ENCODE results near the gene PPP1R14C.

PPP1R14C gene

GRCh38 chr6:150099953-150100352 lies 42.9 kb upstream of the PPP1R14C start:
- no peak for DNase-seq
- Histone ChIP-seq H3K9ac (ENCODE audit: low read length) (no peak overlapping the region), H2AFZ (ENCODE audit: low read depth, low read length) (no peak overlapping the region), H3K18ac (ENCODE audit: low read depth in 1 of 2, low read length in 2 of 2) (no peak overlapping the region), H3K79me1 (replicated peaks; ENCODE audit: low read length, poor library complexity, severe bottlenecking) (no peaks in the 10 kb centered on the region), H4K91ac (ENCODE audit: low read length) (no peak overlapping the region), H3K4me2 (ENCODE audit: low read length, poor library complexity, severe bottlenecking) (no peak overlapping the region), H2AK5ac (ENCODE audit: low read length, severe bottlenecking) (no peak overlapping the region), H3K4me1 (ENCODE audit: control insufficient read depth, insufficient read depth, low read depth, low read length) (no peaks in the 10 kb centered on the region), H2BK120ac (ENCODE audit: low read depth, low read length) (no peak overlapping the region), H2BK5ac (ENCODE audit: low read depth, low read length, poor library complexity, severe bottlenecking) (no peak overlapping the region), H3K23ac (ENCODE audit: low read length in 2 of 2) (no peak overlapping the region), H3K4me3 (ENCODE audit: insufficient read depth in 1 of 2, low read depth in 1 of 2, low read length in 2 of 2) (no peak overlapping the region), H4K8ac (ENCODE audit: low read length) (no peak overlapping the region), H3K9me3 (ENCODE audit: control insufficient read depth, low read length) (no peaks in the 10 kb centered on the region), H2BK15ac (ENCODE audit: low read depth, poor library complexity, severe bottlenecking) (no peak overlapping the region), H3K27ac (ENCODE audit: low read length, poor library complexity, severe bottlenecking) (no peak overlapping the region), H3K14ac (ENCODE audit: low read length in 2 of 2) (no peak overlapping the region), H3K36me3 (ENCODE audit: control insufficient read depth in 1 of 2, insufficient read depth in 2 of 2, low read depth in 1 of 2, low read length in 2 of 2) (no peaks in the 10 kb centered on the region), H3K27me3 (ENCODE audit: control insufficient read depth in 1 of 2, insufficient read depth in 1 of 2, low read length in 2 of 2) (peaks cover 26 to 41% of the 10 kb centered on the region in 2 experiments), H2BK12ac (ENCODE audit: low read length in 2 of 2) (no peak overlapping the region), H3K4ac (ENCODE audit: low read depth in 1 of 2, low read length in 2 of 2) (no peak overlapping the region)
- WGBS, result 89% methylated on average over 10 of the region's 11 CpGs

GRCh38 chr6:150100745-150101144 lies 42.1 kb upstream of the PPP1R14C start:
- H3K4ac ChIP-seq (ENCODE audit: low read depth in 1 of 2, low read length in 2 of 2), result no peak overlapping the region
- H3K27ac ChIP-seq (ENCODE audit: low read length, poor library complexity, severe bottlenecking), result no peak overlapping the region

GRCh38 chr6:150102750-150103270 lies 40.0 kb upstream of the PPP1R14C start:
- no peak for DNase-seq
- Histone ChIP-seq H3K18ac (ENCODE audit: low read depth in 1 of 2, low read length in 2 of 2) (no peak overlapping the region), H4K8ac (ENCODE audit: low read length) (no peak overlapping the region), H3K4ac (ENCODE audit: low read depth in 1 of 2, low read length in 2 of 2) (no peak overlapping the region), H3K9me3 (ENCODE audit: control insufficient read depth, low read length) (no peaks in the 10 kb centered on the region), H3K4me2 (ENCODE audit: low read length, poor library complexity, severe bottlenecking) (no peak overlapping the region), H3K79me1 (replicated peaks; ENCODE audit: low read length, poor library complexity, severe bottlenecking) (no peaks in the 10 kb centered on the region), H3K4me1 (ENCODE audit: control insufficient read depth, insufficient read depth, low read depth, low read length) (no peaks in the 10 kb centered on the region), H3K4me3 (ENCODE audit: insufficient read depth in 1 of 2, low read depth in 1 of 2, low read length in 2 of 2) (no peak overlapping the region), H3K27me3 (ENCODE audit: control insufficient read depth in 1 of 2, insufficient read depth in 1 of 2, low read length in 2 of 2) (peaks cover 7 to 24% of the 10 kb centered on the region in 2 experiments), H2BK5ac (ENCODE audit: low read depth, low read length, poor library complexity, severe bottlenecking) (no peak overlapping the region), H3K36me3 (ENCODE audit: control insufficient read depth in 1 of 2, insufficient read depth in 2 of 2, low read depth in 1 of 2, low read length in 2 of 2) (no peaks in the 10 kb centered on the region), H2AFZ (ENCODE audit: low read depth, low read length) (no peak overlapping the region), H2AK5ac (ENCODE audit: low read length, severe bottlenecking) (no peak overlapping the region), H3K9ac (ENCODE audit: low read length) (no peak overlapping the region), H3K27ac (ENCODE audit: low read length, poor library complexity, severe bottlenecking) (no peak overlapping the region), H2BK15ac (ENCODE audit: low read depth, poor library complexity, severe bottlenecking) (no peak overlapping the region), H3K14ac (ENCODE audit: low read length in 2 of 2) (no peak overlapping the region), H2BK120ac (ENCODE audit: low read depth, low read length) (no peak overlapping the region), H4K91ac (ENCODE audit: low read length) (no peak overlapping the region), H2BK12ac (ENCODE audit: low read length in 2 of 2) (no peak overlapping the region), H3K23ac (ENCODE audit: low read length in 2 of 2) (no peak overlapping the region)
- 98% methylated on average over 4 of the region's 4 CpGs for WGBS

More at GRCh38 chr6:150100745-150101144, 42.1 kb upstream of the PPP1R14C start:
- Histone ChIP-seq H3K18ac (ENCODE audit: low read depth in 1 of 2, low read length in 2 of 2) (no peak overlapping the region), H3K9ac (ENCODE audit: low read length) (no peak overlapping the region), H2AK5ac (ENCODE audit: low read length, severe bottlenecking) (no peak overlapping the region), H3K23ac (ENCODE audit: low read length in 2 of 2) (no peak overlapping the region), H3K36me3 (ENCODE audit: control insufficient read depth in 1 of 2, insufficient read depth in 2 of 2, low read depth in 1 of 2, low read length in 2 of 2) (no peaks in the 10 kb centered on the region), H4K91ac (ENCODE audit: low read length) (no peak overlapping the region), H4K8ac (ENCODE audit: low read length) (no peak overlapping the region), H2BK5ac (ENCODE audit: low read depth, low read length, poor library complexity, severe bottlenecking) (no peak overlapping the region), H3K9me3 (ENCODE audit: control insufficient read depth, low read length) (no peaks in the 10 kb centered on the region), H2BK120ac (ENCODE audit: low read depth, low read length) (no peak overlapping the region), H3K4me3 (ENCODE audit: insufficient read depth in 1 of 2, low read depth in 1 of 2, low read length in 2 of 2) (no peak overlapping the region), H3K27me3 (ENCODE audit: control insufficient read depth in 1 of 2, insufficient read depth in 1 of 2, low read length in 2 of 2) (peaks cover 19 to 35% of the 10 kb centered on the region in 2 experiments), H2BK15ac (ENCODE audit: low read depth, poor library complexity, severe bottlenecking) (no peak overlapping the region), H3K4me1 (ENCODE audit: control insufficient read depth, insufficient read depth, low read depth, low read length) (no peaks in the 10 kb centered on the region), H3K79me1 (replicated peaks; ENCODE audit: low read length, poor library complexity, severe bottlenecking) (no peaks in the 10 kb centered on the region), H3K14ac (ENCODE audit: low read length in 2 of 2) (no peak overlapping the region), H2BK12ac (ENCODE audit: low read length in 2 of 2) (no peak overlapping the region), H2AFZ (ENCODE audit: low read depth, low read length) (no peak overlapping the region), H3K4me2 (ENCODE audit: low read length, poor library complexity, severe bottlenecking) (no peak overlapping the region)
- WGBS, result 92% methylated on average over 19 of the region's 19 CpGs
- DNase-seq, result no peak

GRCh38 chr6:150112233-150112632 lies 30.6 kb upstream of the PPP1R14C start:
- Histone ChIP-seq H3K27me3 (ENCODE audit: control insufficient read depth in 1 of 2, insufficient read depth in 1 of 2, low read length in 2 of 2) (peaks cover 10 to 41% of the 10 kb centered on the region in 2 experiments), H3K4ac (ENCODE audit: low read depth in 1 of 2, low read length in 2 of 2) (no peak overlapping the region), H2BK15ac (ENCODE audit: low read depth, poor library complexity, severe bottlenecking) (no peak overlapping the region), H3K23ac (ENCODE audit: low read length in 2 of 2) (no peak overlapping the region), H3K4me2 (ENCODE audit: low read length, poor library complexity, severe bottlenecking) (no peak overlapping the region), H3K79me1 (replicated peaks; ENCODE audit: low read length, poor library complexity, severe bottlenecking) (no peaks in the 10 kb centered on the region), H3K27ac (ENCODE audit: low read length, poor library complexity, severe bottlenecking) (no peak overlapping the region), H2BK5ac (ENCODE audit: low read depth, low read length, poor library complexity, severe bottlenecking) (no peak overlapping the region), H3K9me3 (ENCODE audit: control insufficient read depth, low read length) (no peaks in the 10 kb centered on the region), H3K4me3 (ENCODE audit: insufficient read depth in 1 of 2, low read depth in 1 of 2, low read length in 2 of 2) (no peak overlapping the region), H3K4me1 (ENCODE audit: control insufficient read depth, insufficient read depth, low read depth, low read length) (no peaks in the 10 kb centered on the region), H3K36me3 (ENCODE audit: control insufficient read depth in 1 of 2, insufficient read depth in 2 of 2, low read depth in 1 of 2, low read length in 2 of 2) (no peaks in the 10 kb centered on the region), H2AK5ac (ENCODE audit: low read length, severe bottlenecking) (no peak overlapping the region), H2AFZ (ENCODE audit: low read depth, low read length) (no peak overlapping the region), H4K91ac (ENCODE audit: low read length) (no peak overlapping the region), H3K18ac (ENCODE audit: low read depth in 1 of 2, low read length in 2 of 2) (no peak overlapping the region), H3K14ac (ENCODE audit: low read length in 2 of 2) (no peak overlapping the region), H2BK120ac (ENCODE audit: low read depth, low read length) (no peak overlapping the region), H3K9ac (ENCODE audit: low read length) (no peak overlapping the region), H2BK12ac (ENCODE audit: low read length in 2 of 2) (no peak overlapping the region), H4K8ac (ENCODE audit: low read length) (no peak overlapping the region)
- no peak for DNase-seq
- WGBS, result 86% methylated on average over 6 of the region's 6 CpGs
